LNCAP (cell line): ENCODE data around the gene ABCC11.

Source experiments
- TF ChIP-seq, protein P1 (sequence below): fragments of 450-650 bp; IDR thresholded peaks from 2 replicates; pipeline ENCODE4 v1.5.1; 2017; ENCODE audit warnings: mild to moderate bottlenecking

Gene ABCC11

GRCh38 chr16:48217708-48218107 is 29.6 kb downstream of the ABCC11 start:
- TF ChIP-seq, protein P1, sequence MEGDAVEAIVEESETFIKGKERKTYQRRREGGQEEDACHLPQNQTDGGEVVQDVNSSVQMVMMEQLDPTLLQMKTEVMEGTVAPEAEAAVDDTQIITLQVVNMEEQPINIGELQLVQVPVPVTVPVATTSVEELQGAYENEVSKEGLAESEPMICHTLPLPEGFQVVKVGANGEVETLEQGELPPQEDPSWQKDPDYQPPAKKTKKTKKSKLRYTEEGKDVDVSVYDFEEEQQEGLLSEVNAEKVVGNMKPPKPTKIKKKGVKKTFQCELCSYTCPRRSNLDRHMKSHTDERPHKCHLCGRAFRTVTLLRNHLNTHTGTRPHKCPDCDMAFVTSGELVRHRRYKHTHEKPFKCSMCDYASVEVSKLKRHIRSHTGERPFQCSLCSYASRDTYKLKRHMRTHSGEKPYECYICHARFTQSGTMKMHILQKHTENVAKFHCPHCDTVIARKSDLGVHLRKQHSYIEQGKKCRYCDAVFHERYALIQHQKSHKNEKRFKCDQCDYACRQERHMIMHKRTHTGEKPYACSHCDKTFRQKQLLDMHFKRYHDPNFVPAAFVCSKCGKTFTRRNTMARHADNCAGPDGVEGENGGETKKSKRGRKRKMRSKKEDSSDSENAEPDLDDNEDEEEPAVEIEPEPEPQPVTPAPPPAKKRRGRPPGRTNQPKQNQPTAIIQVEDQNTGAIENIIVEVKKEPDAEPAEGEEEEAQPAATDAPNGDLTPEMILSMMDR = no peak

- TF ChIP-seq, protein P1 = no peak
Measured at GRCh38 chr16:48215738-48216137, 31.6 kb downstream of the ABCC11 start.

- TF ChIP-seq, protein P1 = no peak
Measured at GRCh38 chr16:48212033-48212432, 35.3 kb downstream of the ABCC11 start.

DNA sequence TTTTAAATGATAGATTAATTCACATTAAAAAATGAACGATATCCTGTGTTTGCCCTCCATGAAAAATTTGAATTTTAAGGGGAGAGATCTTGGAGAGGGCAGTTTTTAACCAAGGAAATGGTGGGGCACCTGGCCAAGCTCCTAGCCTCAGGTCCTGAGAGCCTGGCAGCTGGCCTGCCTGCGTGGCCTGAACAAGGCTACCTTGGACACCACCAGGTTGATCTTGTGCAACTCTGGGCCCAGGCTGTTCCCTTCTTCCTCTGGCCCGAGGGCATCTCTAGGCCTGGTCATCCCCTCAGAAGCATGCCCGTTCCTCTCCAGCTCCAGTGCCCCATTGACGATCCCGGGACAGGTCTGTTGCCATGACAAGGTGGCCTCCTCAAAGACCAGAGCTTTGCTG is 36.6 kb downstream of the ABCC11 start:
- TF ChIP-seq, protein P1 = no peak

GRCh38 chr16:48206594-48207242 is 40.6 kb downstream of the ABCC11 start:
- TF ChIP-seq, protein P1 = no peak

GRCh38 chr16:48204825-48205151 is 42.6 kb downstream of the ABCC11 start:
- TF ChIP-seq, protein P1 = no peak

DNA sequence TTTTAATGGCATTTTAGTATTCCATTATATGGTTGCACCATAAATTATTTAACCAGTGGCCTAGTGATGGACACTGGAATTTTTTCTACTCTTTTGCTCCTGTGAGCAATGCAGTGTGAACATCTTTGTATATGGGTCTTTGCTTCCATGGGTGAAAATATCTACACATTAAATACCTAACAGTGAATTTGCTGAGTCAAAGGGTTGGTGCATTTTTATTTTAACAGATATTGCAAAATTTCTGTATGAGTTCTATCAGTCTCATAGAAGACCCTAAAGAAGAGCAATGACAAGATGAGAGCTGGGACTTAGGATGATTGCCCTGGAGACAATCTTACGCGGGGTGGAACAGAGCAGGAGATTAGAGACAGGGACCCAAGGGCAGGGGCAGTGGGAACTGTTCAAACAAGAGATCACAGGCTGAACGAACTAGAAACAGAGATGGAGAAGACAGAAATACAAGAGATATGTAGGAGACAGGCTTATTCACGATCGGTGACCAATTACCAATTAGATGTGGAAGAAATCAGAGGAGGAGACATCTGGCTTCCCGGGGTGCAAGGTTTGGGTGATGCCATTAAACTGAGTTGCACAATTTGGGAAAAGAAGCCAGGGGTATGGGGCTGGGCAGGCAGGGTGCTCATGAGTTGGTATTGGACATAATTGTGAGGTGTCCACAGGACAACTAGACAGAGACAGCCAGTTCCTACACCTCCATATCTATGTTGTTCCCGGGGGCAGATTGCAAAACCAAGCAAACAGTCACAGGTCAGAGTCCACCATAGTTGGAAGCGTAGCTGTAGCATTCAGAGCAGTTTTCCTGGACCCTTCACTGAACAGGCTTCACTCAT is 43.1 kb downstream of the ABCC11 start:
- TF ChIP-seq, protein P1 = no peak
